ENCODE measurements around the gene RRAGC. TPM values are rescaled to one million over a fixed set of nuclear protein-coding genes. Genes with fewer than 3 reads are reported as not detected.

The RRAGC gene
- total RNA-seq, 1 experiment from 2014 or later: 11.4 TPM

DNA sequence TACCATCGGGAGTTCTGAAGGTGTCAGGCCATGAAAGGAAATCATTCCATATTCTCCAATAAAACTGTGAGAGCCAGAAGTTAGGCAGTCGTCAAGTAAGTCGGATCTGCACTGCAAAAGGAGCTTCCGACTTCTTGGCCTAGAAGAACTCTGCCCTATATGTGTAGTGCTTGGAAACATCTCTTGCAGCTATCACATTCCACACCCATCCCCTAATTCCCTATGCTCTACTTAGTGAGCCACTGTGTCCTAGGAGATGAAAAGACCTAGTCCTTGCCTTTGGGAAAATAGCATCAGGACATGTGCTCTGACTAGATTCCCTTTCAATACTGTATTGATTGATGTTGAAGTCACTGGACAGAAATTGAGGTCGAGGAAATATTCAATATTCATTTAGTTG is 30.0 kb upstream of the RRAGC start:
- CTCF ChIA-PET: no interaction called here
- no peaks in the 10 kb centered on the region; the same call in 1 of the 2 replicates for H3K27me3 Mint-ChIP-seq (ENCODE audit: low read depth)
- peaks cover 10% of the 10 kb centered on the region for H3K4me1 Mint-ChIP-seq
- no peak overlapping the region for H3K27ac Mint-ChIP-seq
- no peak for ATAC-seq
- H3K9me3 Mint-ChIP-seq: no peaks in the 10 kb centered on the region
- no peak for TF ChIP-seq ZNF396 (CRISPR knock-in tag; IDR thresholded peaks at IDR 0.05; ENCODE audit: borderline replicate concordance)
- TF ChIP-seq NR1H2 (CRISPR knock-in tag; IDR thresholded peaks at IDR 0.05): no peak
- TF ChIP-seq CTCF (IDR thresholded peaks at IDR 0.05): no peak
- no peak for TF ChIP-seq FOXP1 (CRISPR knock-in tag; IDR thresholded peaks at IDR 0.05; ENCODE audit: borderline replicate concordance)
- TF ChIP-seq, protein P1, sequence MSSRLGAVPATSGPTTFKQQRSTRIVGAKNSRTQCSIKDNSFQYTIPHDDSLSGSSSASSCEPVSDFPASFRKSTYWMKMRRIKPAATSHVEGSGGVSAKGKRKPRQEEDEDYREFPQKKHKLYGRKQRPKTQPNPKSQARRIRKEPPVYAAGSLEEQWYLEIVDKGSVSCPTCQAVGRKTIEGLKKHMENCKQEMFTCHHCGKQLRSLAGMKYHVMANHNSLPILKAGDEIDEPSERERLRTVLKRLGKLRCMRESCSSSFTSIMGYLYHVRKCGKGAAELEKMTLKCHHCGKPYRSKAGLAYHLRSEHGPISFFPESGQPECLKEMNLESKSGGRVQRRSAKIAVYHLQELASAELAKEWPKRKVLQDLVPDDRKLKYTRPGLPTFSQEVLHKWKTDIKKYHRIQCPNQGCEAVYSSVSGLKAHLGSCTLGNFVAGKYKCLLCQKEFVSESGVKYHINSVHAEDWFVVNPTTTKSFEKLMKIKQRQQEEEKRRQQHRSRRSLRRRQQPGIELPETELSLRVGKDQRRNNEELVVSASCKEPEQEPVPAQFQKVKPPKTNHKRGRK (CRISPR knock-in tag; IDR thresholded peaks at IDR 0.05; ENCODE audit: borderline replicate concordance): no peak
- no peak for TF ChIP-seq SMAD4 (CRISPR knock-in tag; IDR thresholded peaks at IDR 0.05)
- TF ChIP-seq ERG (CRISPR knock-in tag; IDR thresholded peaks at IDR 0.05): no peak
- no peak for TF ChIP-seq FOXJ3 (CRISPR knock-in tag; IDR thresholded peaks at IDR 0.05; ENCODE audit: borderline replicate concordance)
- TF ChIP-seq, protein P2, sequence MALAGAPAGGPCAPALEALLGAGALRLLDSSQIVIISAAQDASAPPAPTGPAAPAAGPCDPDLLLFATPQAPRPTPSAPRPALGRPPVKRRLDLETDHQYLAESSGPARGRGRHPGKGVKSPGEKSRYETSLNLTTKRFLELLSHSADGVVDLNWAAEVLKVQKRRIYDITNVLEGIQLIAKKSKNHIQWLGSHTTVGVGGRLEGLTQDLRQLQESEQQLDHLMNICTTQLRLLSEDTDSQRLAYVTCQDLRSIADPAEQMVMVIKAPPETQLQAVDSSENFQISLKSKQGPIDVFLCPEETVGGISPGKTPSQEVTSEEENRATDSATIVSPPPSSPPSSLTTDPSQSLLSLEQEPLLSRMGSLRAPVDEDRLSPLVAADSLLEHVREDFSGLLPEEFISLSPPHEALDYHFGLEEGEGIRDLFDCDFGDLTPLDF (CRISPR knock-in tag; IDR thresholded peaks at IDR 0.05): no peak
- TF ChIP-seq ATF3 (CRISPR knock-in tag; conservative IDR thresholded peaks at IDR 0.05): no peak
- TF ChIP-seq ZNF317 (CRISPR knock-in tag; IDR thresholded peaks at IDR 0.05; ENCODE audit: borderline replicate concordance, low read depth): no peak
- no peak for TF ChIP-seq ZBTB43 (CRISPR knock-in tag; IDR thresholded peaks at IDR 0.05)
- TF ChIP-seq ZNF263 (CRISPR knock-in tag; IDR thresholded peaks at IDR 0.05; ENCODE audit: low read depth): no peak
- TF ChIP-seq IRF2 (CRISPR knock-in tag; IDR thresholded peaks at IDR 0.05; ENCODE audit: borderline replicate concordance, low read depth): no peak
- no peak for TF ChIP-seq ZBTB21 (CRISPR knock-in tag; IDR thresholded peaks at IDR 0.05; ENCODE audit: borderline replicate concordance)
- TF ChIP-seq, protein P3, sequence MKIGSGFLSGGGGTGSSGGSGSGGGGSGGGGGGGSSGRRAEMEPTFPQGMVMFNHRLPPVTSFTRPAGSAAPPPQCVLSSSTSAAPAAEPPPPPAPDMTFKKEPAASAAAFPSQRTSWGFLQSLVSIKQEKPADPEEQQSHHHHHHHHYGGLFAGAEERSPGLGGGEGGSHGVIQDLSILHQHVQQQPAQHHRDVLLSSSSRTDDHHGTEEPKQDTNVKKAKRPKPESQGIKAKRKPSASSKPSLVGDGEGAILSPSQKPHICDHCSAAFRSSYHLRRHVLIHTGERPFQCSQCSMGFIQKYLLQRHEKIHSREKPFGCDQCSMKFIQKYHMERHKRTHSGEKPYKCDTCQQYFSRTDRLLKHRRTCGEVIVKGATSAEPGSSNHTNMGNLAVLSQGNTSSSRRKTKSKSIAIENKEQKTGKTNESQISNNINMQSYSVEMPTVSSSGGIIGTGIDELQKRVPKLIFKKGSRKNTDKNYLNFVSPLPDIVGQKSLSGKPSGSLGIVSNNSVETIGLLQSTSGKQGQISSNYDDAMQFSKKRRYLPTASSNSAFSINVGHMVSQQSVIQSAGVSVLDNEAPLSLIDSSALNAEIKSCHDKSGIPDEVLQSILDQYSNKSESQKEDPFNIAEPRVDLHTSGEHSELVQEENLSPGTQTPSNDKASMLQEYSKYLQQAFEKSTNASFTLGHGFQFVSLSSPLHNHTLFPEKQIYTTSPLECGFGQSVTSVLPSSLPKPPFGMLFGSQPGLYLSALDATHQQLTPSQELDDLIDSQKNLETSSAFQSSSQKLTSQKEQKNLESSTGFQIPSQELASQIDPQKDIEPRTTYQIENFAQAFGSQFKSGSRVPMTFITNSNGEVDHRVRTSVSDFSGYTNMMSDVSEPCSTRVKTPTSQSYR (CRISPR knock-in tag; IDR thresholded peaks at IDR 0.05): no peak
- TF ChIP-seq MLX (CRISPR knock-in tag; IDR thresholded peaks at IDR 0.05): no peak
- no peak for TF ChIP-seq TEAD1 (CRISPR knock-in tag; IDR thresholded peaks at IDR 0.05)
- no peak for DNase-seq (ENCODE audit: low spot score)
- POLR2A ChIA-PET: no interaction called here
- H3K36me3 Mint-ChIP-seq: no peaks in the 10 kb centered on the region
- H3K4me3 Mint-ChIP-seq: no peak overlapping the region
